Omental fat pad (tissue), 4 donors: ENCODE data around the gene TPM3. TPM values are rescaled to one million over a fixed set of nuclear protein-coding genes. Genes with fewer than 3 reads are reported as not detected.

Experiments used
- ATAC-seq: fragments of 150-250 bp; one replicate; pipeline ENCODE4 v1.9.1; 2016; ENCODE audit warnings: mild to moderate bottlenecking, moderate library complexity; ENCODE audit not compliant: low FRiP score
- DNase-seq: peaks from one replicate; pipeline ENCODE4 v3.0.0-alpha.2; 2019; ENCODE audit warnings: low spot score
- CTCF ChIP-seq, 3 donors: fragments of 450-650 bp; IDR thresholded peaks; one replicate each; pipeline ENCODE4 v1.5.1; 2016 to 2017; ENCODE audit warnings: antibody characterized with exemption in 3 of 3, mild to moderate bottlenecking in 3 of 3, moderate library complexity in 2 of 3
- total RNA-seq, 4 donors: library from RNA; depleted of rRNA; stranded (reverse); fragments of >200 nt; gene quantifications; one replicate each; pipeline ENCODE4 v1.1.0, GENCODE V29; 2016

The TPM3 gene
- total RNA-seq, 4 donors from 2014 or later: 285 to 611 (median 352) TPM

GRCh38 chr1:154225370-154225769 is 33.5 kb upstream of the TPM3 start:
- no peak for TF ChIP-seq CTCF (IDR thresholded peaks at IDR 0.05)
- DNase-seq: no peak
- no peak for ATAC-seq

GRCh38 chr1:154223621-154224020 is 31.7 kb upstream of the TPM3 start:
- no peak for TF ChIP-seq CTCF (IDR thresholded peaks at IDR 0.05)
- no peak for DNase-seq
- no peak for ATAC-seq

- no peak for ATAC-seq
- DNase-seq: no peak
- TF ChIP-seq CTCF (IDR thresholded peaks at IDR 0.05): no peak
Observed at GRCh38 chr1:154222918-154223317, 31.0 kb upstream of the TPM3 start.

GRCh38 chr1:154222518-154222917 is 30.6 kb upstream of the TPM3 start:
- ATAC-seq: no peak
- DNase-seq: no peak
- no peak for TF ChIP-seq CTCF (IDR thresholded peaks at IDR 0.05)

- no peak for TF ChIP-seq CTCF (IDR thresholded peaks at IDR 0.05)
- ATAC-seq (peak; percentile 31), DNase-seq (no peak)
Observed at GRCh38 chr1:154221278-154222001, 29.5 kb upstream of the TPM3 start.

GRCh38 chr1:154220970-154221277 is 29.0 kb upstream of the TPM3 start:
- no peak for TF ChIP-seq CTCF (IDR thresholded peaks at IDR 0.05)
- ATAC-seq: peak; percentile 17
- DNase-seq: no peak
